GM12891 (cell line): Measurements from ENCODE around the gene FRMD5.

Experiments
- DNase-seq: peaks from one replicate; pipeline ENCODE4 v3.0.0; 2011; ENCODE audit warnings: low spot score; ENCODE audit not compliant: insufficient read length
- FAIRE-seq: peaks from 2 replicates; lab custom pipeline; 2011; peaks lifted over from hg19 to GRCh38; lab: Jason Lieb, UNC
- PAX5 ChIP-seq: IDR thresholded peaks from 2 replicates; pipeline ENCODE4 v1.6.1; 2011; ENCODE audit warnings: low read length, moderate library complexity, mild to moderate bottlenecking; ENCODE audit not compliant: insufficient read depth, severe bottlenecking
- POLR2A ChIP-seq: IDR thresholded peaks from 2 replicates; pipeline ENCODE4 v1.6.1; 2011; ENCODE audit warnings: low read depth, low read length, control low read depth
- POLR2AphosphoS5 ChIP-seq: IDR thresholded peaks from 2 replicates; pipeline ENCODE4 v1.6.1; 2011; ENCODE audit warnings: low read depth, low read length, control low read depth
- POU2F2 ChIP-seq: IDR thresholded peaks from 2 replicates; pipeline ENCODE4 v1.6.1; 2011; ENCODE audit warnings: low read depth, mild to moderate bottlenecking, control low read depth, low read length, moderate library complexity
- SPI1 ChIP-seq: IDR thresholded peaks from 2 replicates; pipeline ENCODE4 v1.6.1; 2011; ENCODE audit warnings: low read depth, low read length, control low read depth
- TAF1 ChIP-seq: IDR thresholded peaks from 2 replicates; pipeline ENCODE4 v1.6.1; 2011; ENCODE audit warnings: low read depth, low read length, control low read depth

Gene FRMD5

DNA sequence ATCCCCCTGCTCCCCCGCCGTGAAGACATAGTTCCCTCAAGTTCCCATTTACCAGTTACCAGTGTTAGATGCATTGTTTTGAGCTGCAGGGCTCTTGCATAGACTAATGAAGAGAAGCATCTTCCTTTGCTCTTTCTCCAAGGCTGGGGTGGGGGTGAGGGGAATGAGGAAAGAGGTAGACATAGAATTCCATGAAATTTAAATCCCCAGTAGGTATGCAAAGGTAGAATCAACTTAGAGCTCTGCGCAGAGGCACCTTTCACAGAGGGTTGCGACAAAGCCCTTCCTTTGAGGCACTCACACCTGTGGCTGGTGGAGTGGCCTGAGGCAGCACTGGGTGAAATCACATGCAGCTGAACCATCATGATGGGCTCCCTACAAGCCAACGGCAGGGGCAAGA lies 266.9 kb downstream of the FRMD5 start:
- FAIRE-seq, result no peak
- no peak for DNase-seq
- TF ChIP-seq POU2F2, result no peak
- TF ChIP-seq POLR2A, result no peak
- no peak for TF ChIP-seq PAX5
- TF ChIP-seq POLR2AphosphoS5, result no peak
- no peak for TF ChIP-seq TAF1
- TF ChIP-seq SPI1, result no peak

DNA sequence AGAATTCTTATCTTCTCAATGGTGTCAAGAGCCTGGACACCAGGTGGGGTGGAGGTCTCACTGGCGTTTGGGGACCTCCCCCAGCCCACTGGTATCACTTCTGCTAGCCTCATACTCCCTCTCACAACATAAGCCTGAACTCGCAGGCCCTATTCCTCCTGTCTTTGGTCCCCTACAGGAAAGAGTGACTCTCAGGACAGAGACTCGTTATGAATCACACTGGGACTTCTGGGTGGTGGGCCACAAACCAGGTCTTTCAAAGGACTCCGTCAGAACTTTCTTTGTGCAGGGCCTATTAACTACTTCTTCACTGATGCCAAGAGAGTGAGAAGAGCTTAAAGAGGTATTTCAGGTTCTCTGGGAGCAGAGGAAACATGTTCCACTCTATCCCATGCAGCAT lies 267.9 kb downstream of the FRMD5 start:
- DNase-seq (no peak), FAIRE-seq (no peak)
- TF ChIP-seq TAF1 (no peak), POU2F2 (no peak), POLR2A (no peak), POLR2AphosphoS5 (no peak), PAX5 (no peak), SPI1 (no peak)

DNA sequence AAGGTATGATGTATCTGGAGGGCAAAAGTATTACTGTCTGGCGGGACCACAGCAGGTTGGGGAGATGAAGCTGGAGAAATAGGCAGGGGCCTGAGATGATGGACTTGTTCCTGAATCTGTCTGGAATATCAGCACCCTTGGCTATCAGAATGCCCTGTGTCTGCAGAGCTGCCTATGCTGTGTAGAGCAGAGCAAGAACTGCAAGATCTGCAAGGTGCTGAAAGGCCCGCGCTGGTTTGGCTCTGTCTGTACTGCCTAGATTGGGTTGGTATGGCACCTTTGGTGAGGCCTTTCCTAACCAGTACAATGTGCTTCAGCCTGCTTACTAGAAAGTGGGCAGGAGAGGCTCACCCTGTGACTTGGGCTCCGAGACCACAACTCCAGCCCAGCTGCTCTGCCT lies 271.5 kb downstream of the FRMD5 start:
- DNase-seq, result no peak

DNA sequence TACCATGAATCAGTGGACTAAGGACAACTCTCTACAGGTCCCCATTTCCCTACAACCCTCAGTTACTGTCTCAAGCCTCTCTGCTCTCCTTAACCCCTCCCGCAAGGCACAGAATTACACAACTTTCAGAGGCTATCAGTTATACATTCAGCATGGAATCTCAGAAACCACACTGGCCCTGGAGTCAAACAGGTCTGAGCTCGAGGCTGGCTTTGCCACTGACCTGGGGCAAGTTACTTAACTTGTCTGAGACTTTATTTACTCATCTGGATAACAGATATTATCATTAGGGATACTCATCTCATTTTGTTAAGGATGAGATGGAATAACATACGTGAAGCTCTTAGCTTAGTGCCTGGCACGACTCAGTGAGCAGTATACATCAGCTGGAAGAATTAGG lies 273.1 kb downstream of the FRMD5 start:
- TF ChIP-seq TAF1 (no peak), POU2F2 (no peak), PAX5 (no peak), SPI1 (no peak), POLR2AphosphoS5 (no peak), POLR2A (no peak)
- DNase-seq (no peak), FAIRE-seq (no peak)

More for the DNA sequence above, 271.5 kb downstream of the FRMD5 start:
- no peak for FAIRE-seq
- no peak for TF ChIP-seq SPI1
- no peak for TF ChIP-seq POLR2AphosphoS5
- no peak for TF ChIP-seq POU2F2
- no peak for TF ChIP-seq POLR2A
- no peak for TF ChIP-seq PAX5
- no peak for TF ChIP-seq TAF1

DNA sequence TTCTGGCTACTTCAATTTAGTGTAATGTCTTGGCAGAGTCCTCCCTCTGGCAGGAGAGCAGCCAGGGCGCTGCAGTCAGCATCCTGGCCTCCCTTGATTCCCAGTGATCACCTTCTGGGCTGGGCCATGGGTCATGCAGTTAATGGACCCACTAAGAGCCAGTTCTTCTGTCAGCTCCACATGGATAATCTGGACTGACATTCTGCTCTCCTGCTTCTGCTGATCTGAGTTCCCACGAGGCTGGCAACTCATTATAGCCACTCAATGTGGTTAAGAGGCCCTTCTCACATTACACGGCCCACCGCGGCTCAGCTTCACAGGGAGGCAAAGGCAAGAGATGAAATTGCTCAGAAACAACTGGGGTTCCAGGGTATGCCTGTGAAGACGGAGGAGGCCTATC lies 274.3 kb downstream of the FRMD5 start:
- FAIRE-seq (no peak), DNase-seq (no peak)
- TF ChIP-seq PAX5 (no peak), TAF1 (no peak), POU2F2 (no peak), POLR2AphosphoS5 (no peak), SPI1 (no peak), POLR2A (no peak)

DNA sequence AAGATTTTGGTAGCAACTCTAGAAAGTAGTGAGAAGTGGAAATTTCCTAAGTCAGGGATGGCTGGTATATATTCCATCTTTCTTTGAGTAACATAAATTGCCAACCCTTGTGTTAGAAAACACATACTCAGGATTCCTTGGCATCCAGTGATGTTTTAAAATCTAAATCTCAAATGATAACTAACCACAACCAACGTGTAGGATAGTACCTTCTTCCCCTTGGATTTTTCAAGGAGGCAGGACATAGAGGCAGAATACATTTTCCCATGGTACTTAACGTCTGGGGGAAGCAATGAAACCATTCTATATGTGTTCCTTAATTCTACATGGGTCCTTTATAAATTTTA lies 274.8 kb downstream of the FRMD5 start:
- TF ChIP-seq POLR2A, result no peak
- no peak for TF ChIP-seq POLR2AphosphoS5
- TF ChIP-seq TAF1, result no peak
- no peak for TF ChIP-seq SPI1
- TF ChIP-seq PAX5, result no peak
- no peak for TF ChIP-seq POU2F2
- DNase-seq (no peak), FAIRE-seq (no peak)

DNA sequence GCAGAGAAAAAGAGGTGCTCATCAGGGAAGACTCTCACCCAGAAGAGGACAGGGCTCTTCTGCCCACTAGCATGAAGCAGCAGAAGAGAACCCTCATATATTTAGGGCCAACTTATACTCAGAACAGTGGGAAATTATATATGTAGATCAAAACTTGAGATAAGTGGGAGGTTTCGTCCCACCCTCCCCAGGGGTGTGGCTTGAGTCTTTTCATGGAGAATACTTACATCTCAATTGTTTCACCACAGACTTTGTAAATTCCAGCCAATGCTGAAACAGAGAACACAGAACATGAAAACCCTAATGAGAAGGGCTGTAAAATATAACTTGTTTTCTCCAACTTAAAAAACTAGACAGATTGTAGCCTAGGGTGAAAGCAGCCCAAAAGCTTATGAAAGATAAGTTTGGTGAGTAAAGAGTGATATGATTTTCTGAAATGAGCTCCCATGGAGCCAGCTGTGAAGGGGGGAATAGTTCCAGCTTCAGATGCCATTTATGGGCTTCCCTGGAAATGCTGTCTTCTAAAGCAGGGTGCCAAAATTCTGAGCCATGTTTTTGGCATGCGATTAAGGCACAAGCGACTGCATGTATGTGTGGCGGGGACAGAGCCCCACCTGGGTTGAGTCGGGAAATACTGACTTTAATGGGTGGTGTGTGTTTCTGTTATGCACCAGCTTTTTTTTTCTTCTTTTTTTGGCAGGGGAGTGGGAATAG lies 275.4 kb downstream of the FRMD5 start:
- FAIRE-seq, result no peak
- no peak for TF ChIP-seq POLR2AphosphoS5
- TF ChIP-seq POU2F2, result no peak
- TF ChIP-seq POLR2A, result no peak
- TF ChIP-seq SPI1, result no peak
- no peak for TF ChIP-seq TAF1
- no peak for TF ChIP-seq PAX5

DNA sequence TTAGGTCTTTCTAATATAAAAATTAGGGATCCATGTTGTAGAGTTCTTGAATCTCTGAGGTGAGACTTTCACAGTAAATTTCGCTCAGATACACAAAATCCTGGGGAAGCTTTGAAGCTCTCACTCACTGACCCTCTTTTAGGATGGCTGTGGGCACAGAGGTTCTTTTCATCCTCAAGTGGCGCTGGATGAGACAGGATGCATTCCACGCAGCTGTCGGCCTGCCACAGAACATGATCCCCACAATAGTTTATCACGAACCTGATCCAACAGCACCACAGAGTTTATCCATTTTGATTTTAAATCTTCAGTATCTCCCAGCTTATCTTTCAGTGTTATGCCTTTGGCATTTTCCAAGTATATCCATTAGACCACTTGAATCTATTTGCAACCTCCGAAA lies 276.4 kb downstream of the FRMD5 start:
- no peak for TF ChIP-seq PAX5
- no peak for TF ChIP-seq TAF1
- TF ChIP-seq POLR2A, result no peak
- no peak for TF ChIP-seq POU2F2
- no peak for TF ChIP-seq SPI1
- TF ChIP-seq POLR2AphosphoS5, result no peak
- no peak for FAIRE-seq
- no peak for DNase-seq

More for the DNA sequence above, 275.4 kb downstream of the FRMD5 start:
- no peak for DNase-seq

DNA sequence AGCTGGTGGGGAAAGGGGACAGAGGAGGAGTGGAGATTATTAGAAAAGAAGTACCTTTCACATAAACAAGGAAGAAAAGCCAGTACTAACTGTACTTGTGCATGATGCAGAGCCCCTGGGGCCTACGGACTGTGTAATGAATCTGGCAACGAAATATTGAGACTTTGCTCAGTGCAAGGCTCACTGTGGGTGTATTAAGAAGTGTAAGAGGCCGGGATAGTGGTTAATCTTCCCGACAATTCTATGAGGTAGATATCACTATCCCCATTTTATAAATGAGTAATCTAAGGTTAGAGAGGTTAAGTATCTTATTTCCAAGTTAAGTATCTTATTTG lies 278.8 kb downstream of the FRMD5 start:
- FAIRE-seq (no peak), DNase-seq (no peak)
- no peak for TF ChIP-seq SPI1
- no peak for TF ChIP-seq POU2F2
- TF ChIP-seq POLR2A, result no peak
- TF ChIP-seq PAX5, result no peak
- TF ChIP-seq POLR2AphosphoS5, result no peak
- TF ChIP-seq TAF1, result no peak

DNA sequence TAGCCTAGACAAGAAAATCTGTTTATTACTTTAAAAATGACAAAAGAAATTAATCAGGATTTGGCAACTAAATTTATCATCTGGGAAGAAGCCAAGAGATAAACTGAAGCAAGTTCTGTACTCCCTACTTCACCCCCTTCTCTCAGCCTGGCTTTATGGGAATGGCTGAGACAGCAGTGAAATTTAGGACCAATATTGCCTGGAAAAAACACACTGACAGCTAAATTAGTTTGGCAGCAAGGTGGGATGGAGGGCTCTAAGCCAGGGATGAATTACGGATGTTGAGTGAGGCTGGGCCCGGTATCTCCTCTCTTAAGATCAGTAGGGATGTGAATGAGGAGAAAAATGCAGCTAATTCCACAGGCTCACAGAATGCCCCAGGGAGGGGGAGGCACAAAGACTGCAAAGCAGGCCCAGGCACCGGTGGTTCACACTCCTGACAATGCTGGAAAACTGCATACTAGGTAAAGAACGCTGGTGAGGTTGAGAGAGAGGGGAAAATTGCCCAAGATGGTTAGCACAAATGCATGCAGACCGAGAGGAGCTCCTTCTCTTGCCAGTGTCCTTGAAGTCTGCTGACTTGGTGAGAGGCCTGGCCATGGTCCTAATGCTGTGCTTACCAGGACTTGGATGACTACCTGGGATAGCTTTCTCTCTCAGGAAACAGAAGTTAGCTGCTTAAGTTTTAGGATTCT lies 279.3 kb downstream of the FRMD5 start:
- DNase-seq (no peak), FAIRE-seq (no peak)
- TF ChIP-seq POLR2AphosphoS5 (no peak), TAF1 (no peak)
